GM19328 (cell line): Measurements from ENCODE around the gene NCOR2.

ENCODE experiments used
- ATAC-seq: cut with Tn5 transposase; IDR thresholded peaks from one replicate; pipeline ENCODE4 v1.9.1; 2021; ENCODE audit warnings: mild to moderate bottlenecking, moderate library complexity; ENCODE audit not compliant: unreplicated experiment

Gene NCOR2

GRCh38 chr12:124577986-124578385 lies 10.6 kb upstream of the NCOR2 start:
- no peak for ATAC-seq

GRCh38 chr12:124577374-124577773 lies 10.0 kb upstream of the NCOR2 start:
- no peak for ATAC-seq

- no peak for ATAC-seq
Observed at GRCh38 chr12:124576061-124576650, 8.7 kb upstream of the NCOR2 start.

- ATAC-seq = no peak
Observed at GRCh38 chr12:124573839-124574786, 6.7 kb upstream of the NCOR2 start.

- ATAC-seq = no peak
Observed at GRCh38 chr12:124571556-124571955, 4.1 kb upstream of the NCOR2 start.

- ATAC-seq = no peak
Observed at GRCh38 chr12:124570810-124571209, 3.4 kb upstream of the NCOR2 start.

GRCh38 chr12:124569375-124570148 lies 2.1 kb upstream of the NCOR2 start:
- ATAC-seq = no peak

GRCh38 chr12:124568431-124569374 lies 1.3 kb upstream of the NCOR2 start:
- no peak for ATAC-seq

GRCh38 chr12:124567673-124568373 lies 411 bp upstream of the NCOR2 start:
- peak; percentile 56 for ATAC-seq

GRCh38 chr12:124566161-124566996 lies 1.0 kb downstream of the NCOR2 start:
- peak; percentile 31 for ATAC-seq

GRCh38 chr12:124565656-124566160 lies 1.7 kb downstream of the NCOR2 start:
- ATAC-seq = no peak

GRCh38 chr12:124564971-124565491 lies 2.4 kb downstream of the NCOR2 start:
- no peak for ATAC-seq

- ATAC-seq = no peak
Observed at GRCh38 chr12:124564232-124564958, 3.0 kb downstream of the NCOR2 start.

GRCh38 chr12:124563809-124564208 lies 3.6 kb downstream of the NCOR2 start:
- no peak for ATAC-seq

GRCh38 chr12:124563401-124563800 lies 4.0 kb downstream of the NCOR2 start:
- ATAC-seq = no peak

- no peak for ATAC-seq
Observed at GRCh38 chr12:124562796-124563181, 4.6 kb downstream of the NCOR2 start.

GRCh38 chr12:124562018-124562795 lies 5.2 kb downstream of the NCOR2 start:
- ATAC-seq = no peak
